Esophagus muscularis mucosa (tissue), 4 donors: ENCODE results near the gene ACP2.

Experiments
- CTCF ChIP-seq, 3 experiments: fragments of 200-600 bp in 2 of 3; fragments of 450-650 bp in 1 of 3; sonication (generic) in 2 of 3; IDR thresholded peaks; one replicate each; pipeline ENCODE4 v1.5.1; 2017 to 2019; ENCODE audit warnings: antibody characterized with exemption in 3 of 3, mild to moderate bottlenecking in 2 of 3, moderate library complexity in 1 of 3
- EP300 ChIP-seq: sonication (generic); formaldehyde crosslinking; IDR thresholded peaks from one replicate; pipeline ENCODE4 v1.6.1; 2017; ENCODE audit warnings: antibody characterized with exemption
- POLR2A ChIP-seq: fragments of 450-650 bp; IDR thresholded peaks from one replicate; pipeline ENCODE4 v1.6.1; 2017; ENCODE audit warnings: antibody characterized with exemption, moderate library complexity, mild to moderate bottlenecking, low read depth

GRCh38 chr11:47201015-47201414 lies 47.6 kb downstream of the ACP2 start:
- TF ChIP-seq CTCF (IDR thresholded peaks at IDR 0.05): no peak
- TF ChIP-seq POLR2A: no peak
- TF ChIP-seq EP300: no peak
